PC-9 (cell line): ENCODE measurements around the gene GGCX.

ENCODE experiments used
- EZH2 ChIP-seq: fragments of 200-600 bp; sonication (generic); IDR thresholded peaks from 2 replicates; pipeline ENCODE4 v1.8.0; 2017; ENCODE audit warnings: antibody characterized with exemption, low read depth
- TF ChIP-seq, protein P1 (sequence below): fragments of 200-600 bp; sonication (generic); conservative IDR thresholded peaks from 2 replicates; pipeline ENCODE4 v1.6.1; 2017; ENCODE audit warnings: mixed run types, antibody characterized with exemption, mild to moderate bottlenecking, moderate library complexity

DNA sequence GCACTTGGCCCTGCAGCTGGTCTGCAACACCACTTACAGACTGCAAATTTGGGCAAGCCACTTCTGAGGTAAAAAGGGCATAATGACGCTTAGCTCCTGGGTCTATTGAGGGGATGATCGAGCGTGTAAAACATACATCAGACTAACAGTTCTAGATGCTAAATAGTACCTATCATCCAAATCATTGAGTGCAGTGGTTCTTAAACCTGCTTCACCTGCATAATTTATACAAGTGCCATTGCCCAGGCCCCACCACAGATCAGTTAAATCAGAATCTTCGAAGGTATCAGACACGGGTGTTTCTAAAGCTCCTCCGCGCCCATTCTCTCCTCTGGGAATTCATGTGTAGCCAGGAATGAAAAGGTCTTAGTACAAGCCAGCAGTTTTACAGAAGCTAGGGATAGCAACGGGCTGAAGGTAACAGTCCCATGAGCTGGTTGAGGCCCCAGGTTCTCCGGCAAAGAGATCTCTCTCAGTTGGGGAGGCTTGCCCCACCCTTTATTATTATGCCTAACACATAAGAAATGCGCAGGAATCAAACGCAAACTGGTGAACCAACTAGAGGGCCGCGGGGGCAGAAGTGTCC lies 33.5 kb upstream of the GGCX start:
- TF ChIP-seq, protein P1, sequence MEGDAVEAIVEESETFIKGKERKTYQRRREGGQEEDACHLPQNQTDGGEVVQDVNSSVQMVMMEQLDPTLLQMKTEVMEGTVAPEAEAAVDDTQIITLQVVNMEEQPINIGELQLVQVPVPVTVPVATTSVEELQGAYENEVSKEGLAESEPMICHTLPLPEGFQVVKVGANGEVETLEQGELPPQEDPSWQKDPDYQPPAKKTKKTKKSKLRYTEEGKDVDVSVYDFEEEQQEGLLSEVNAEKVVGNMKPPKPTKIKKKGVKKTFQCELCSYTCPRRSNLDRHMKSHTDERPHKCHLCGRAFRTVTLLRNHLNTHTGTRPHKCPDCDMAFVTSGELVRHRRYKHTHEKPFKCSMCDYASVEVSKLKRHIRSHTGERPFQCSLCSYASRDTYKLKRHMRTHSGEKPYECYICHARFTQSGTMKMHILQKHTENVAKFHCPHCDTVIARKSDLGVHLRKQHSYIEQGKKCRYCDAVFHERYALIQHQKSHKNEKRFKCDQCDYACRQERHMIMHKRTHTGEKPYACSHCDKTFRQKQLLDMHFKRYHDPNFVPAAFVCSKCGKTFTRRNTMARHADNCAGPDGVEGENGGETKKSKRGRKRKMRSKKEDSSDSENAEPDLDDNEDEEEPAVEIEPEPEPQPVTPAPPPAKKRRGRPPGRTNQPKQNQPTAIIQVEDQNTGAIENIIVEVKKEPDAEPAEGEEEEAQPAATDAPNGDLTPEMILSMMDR, result no peak
- TF ChIP-seq EZH2, result no peak
